WTC11 (cell line): ENCODE data around the gene BATF. TPM values are rescaled to one million over a fixed set of nuclear protein-coding genes. Genes with fewer than 3 reads are reported as not detected.

ENCODE experiments used
- ATAC-seq: fragments of 200-7000 bp; cut with Tn5 transposase; 2 replicates; pipeline ENCODE4 v1.10.0; 2021; ENCODE audit warnings: mild to moderate bottlenecking, moderate library complexity
- CTCF ChIA-PET: fragments of 300-600 bp; sonication (Branson Sonifier 250); formaldehyde crosslinking; loops from one replicate; lab custom pipeline; 2021; ENCODE audit warnings: antibody characterized with exemption; lab: Charles Lee
- POLR2A ChIA-PET: fragments of 350-600 bp; sonication (Branson Sonifier 250); formaldehyde crosslinking; loops from one replicate; lab custom pipeline; 2021; ENCODE audit warnings: antibody characterized with exemption; lab: Charles Lee
- DNase-seq: peaks from one replicate; pipeline ENCODE4 v3.0.0; 2021; ENCODE audit warnings: low spot score
- H3K27ac Mint-ChIP-seq: 2 replicates; pipeline ENCODE4 v1.8.0; 2021; ENCODE audit warnings: mixed read lengths
- H3K27me3 Mint-ChIP-seq: 2 replicates; pipeline ENCODE4 v1.8.0; 2021; ENCODE audit warnings: low read depth, mild to moderate bottlenecking, moderate library complexity, mixed read lengths
- H3K36me3 Mint-ChIP-seq: 2 replicates; pipeline ENCODE4 v1.8.0; 2021; ENCODE audit warnings: mixed read lengths
- H3K4me1 Mint-ChIP-seq: 2 replicates; pipeline ENCODE4 v1.8.0; 2022; ENCODE audit warnings: mixed read lengths
- H3K4me3 Mint-ChIP-seq: 2 replicates; pipeline ENCODE4 v1.8.0; 2021; ENCODE audit warnings: mild to moderate bottlenecking, moderate library complexity, mixed read lengths
- H3K9me3 Mint-ChIP-seq: 2 replicates; pipeline ENCODE4 v1.8.0; 2021; ENCODE audit warnings: mixed read lengths
- ARID4B ChIP-seq: sonication (generic); formaldehyde crosslinking; IDR thresholded peaks from 2 replicates; pipeline ENCODE4 v1.8.0; 2023; ENCODE audit warnings: missing genetic modification reagents, mild to moderate bottlenecking, borderline replicate concordance
- EMX1 ChIP-seq: fragments of 250-450 bp; sonication (Bioruptor Pico); IDR thresholded peaks from 2 replicates; pipeline ENCODE4 v1.8.0; 2021; ENCODE audit warnings: mild to moderate bottlenecking
- ERG ChIP-seq: fragments of 250-450 bp; sonication (Bioruptor Pico); IDR thresholded peaks from 2 replicates; pipeline ENCODE4 v1.8.0; 2021; ENCODE audit warnings: mild to moderate bottlenecking
- NFE2L1 ChIP-seq: sonication (generic); formaldehyde crosslinking; IDR thresholded peaks from 2 replicates; pipeline ENCODE4 v1.8.1; 2023; ENCODE audit warnings: missing genetic modification reagents
- RORB ChIP-seq: fragments of 250-450 bp; sonication (Bioruptor Pico); IDR thresholded peaks from 2 replicates; pipeline ENCODE4 v1.9.0; 2021; ENCODE audit warnings: mild to moderate bottlenecking
- SOX15 ChIP-seq: fragments of 250-450 bp; sonication (Bioruptor Pico); IDR thresholded peaks from 2 replicates; pipeline ENCODE4 v1.9.0; 2021; ENCODE audit warnings: mild to moderate bottlenecking
- ZNF219 ChIP-seq: sonication (generic); formaldehyde crosslinking; IDR thresholded peaks from 2 replicates; pipeline ENCODE4 v1.8.0; 2023; ENCODE audit warnings: missing genetic modification reagents, mild to moderate bottlenecking, borderline replicate concordance
- ZNF416 ChIP-seq: fragments of 250-450 bp; sonication (Bioruptor Pico); IDR thresholded peaks from 2 replicates; pipeline ENCODE4 v1.9.0; 2021; ENCODE audit warnings: mild to moderate bottlenecking, inconsistent platforms
- total RNA-seq: library from RNA; stranded (reverse); gene quantifications from 3 replicates; pipeline ENCODE4 v1.2.3, GENCODE V29; 2021
- TF ChIP-seq, protein P1 (sequence below): sonication (generic); formaldehyde crosslinking; IDR thresholded peaks from 2 replicates; pipeline ENCODE4 v1.8.1; 2022; ENCODE audit warnings: low read depth, missing genetic modification reagents, borderline replicate concordance
- TF ChIP-seq, protein P2 (sequence below): fragments of 250-450 bp; sonication (Bioruptor Pico); IDR thresholded peaks from 2 replicates; pipeline ENCODE4 v2.1.2; 2022; ENCODE audit warnings: mild to moderate bottlenecking, moderate library complexity
- TF ChIP-seq, protein P3 (sequence below): sonication (generic); formaldehyde crosslinking; IDR thresholded peaks from 2 replicates; pipeline ENCODE4 v1.8.0; 2023; ENCODE audit warnings: missing genetic modification reagents
- TF ChIP-seq, protein P4 (sequence below): sonication (generic); formaldehyde crosslinking; IDR thresholded peaks from 2 replicates; pipeline ENCODE4 v1.8.1; 2023; ENCODE audit warnings: mild to moderate bottlenecking, moderate library complexity, missing genetic modification reagents
- TF ChIP-seq, protein P5 (sequence below): sonication (generic); formaldehyde crosslinking; IDR thresholded peaks from 2 replicates; pipeline ENCODE4 v1.8.1; 2023; ENCODE audit warnings: mild to moderate bottlenecking, missing genetic modification reagents, borderline replicate concordance
- TF ChIP-seq, protein P6 (sequence below): sonication (generic); formaldehyde crosslinking; IDR thresholded peaks from 2 replicates; pipeline ENCODE4 v1.8.1; 2022; ENCODE audit warnings: mild to moderate bottlenecking, moderate library complexity, missing genetic modification reagents

Gene BATF
- total RNA-seq, 1 experiment from 2014 or later, result not detected

DNA sequence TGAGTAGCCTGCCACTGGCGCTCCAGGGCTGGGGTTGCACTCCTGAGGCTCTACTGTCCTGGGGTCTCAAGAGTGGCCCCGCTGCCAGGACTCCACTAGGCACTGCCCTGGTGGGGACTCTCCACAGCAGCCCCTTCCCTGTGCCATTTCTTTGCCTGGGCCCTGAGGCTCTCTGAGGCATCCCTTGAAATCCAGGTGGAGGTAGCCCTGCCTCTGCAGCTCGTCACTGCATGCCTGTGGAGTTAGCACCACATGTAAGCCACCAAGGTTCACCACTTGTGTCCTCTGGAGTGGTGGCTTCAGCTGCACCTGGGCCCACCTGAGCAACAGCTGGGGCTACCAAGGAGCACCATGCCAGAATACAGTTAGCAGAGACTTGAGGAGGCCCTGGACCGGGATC, 39.9 kb upstream of the BATF start:
- ChIA-PET POLR2A (no interaction called here), CTCF (no interaction called here)

GRCh38 chr14:75484711-75485429, 37.4 kb upstream of the BATF start:
- H3K27me3 Mint-ChIP-seq, result no peaks in the 10 kb centered on the region; the same call in 1 of the 2 replicates
- no peak overlapping the region for H3K4me3 Mint-ChIP-seq
- H3K36me3 Mint-ChIP-seq, result no peaks in the 10 kb centered on the region
- peaks cover 15% of the 10 kb centered on the region for H3K9me3 Mint-ChIP-seq
- DNase-seq, result no peak
- TF ChIP-seq, protein P1, sequence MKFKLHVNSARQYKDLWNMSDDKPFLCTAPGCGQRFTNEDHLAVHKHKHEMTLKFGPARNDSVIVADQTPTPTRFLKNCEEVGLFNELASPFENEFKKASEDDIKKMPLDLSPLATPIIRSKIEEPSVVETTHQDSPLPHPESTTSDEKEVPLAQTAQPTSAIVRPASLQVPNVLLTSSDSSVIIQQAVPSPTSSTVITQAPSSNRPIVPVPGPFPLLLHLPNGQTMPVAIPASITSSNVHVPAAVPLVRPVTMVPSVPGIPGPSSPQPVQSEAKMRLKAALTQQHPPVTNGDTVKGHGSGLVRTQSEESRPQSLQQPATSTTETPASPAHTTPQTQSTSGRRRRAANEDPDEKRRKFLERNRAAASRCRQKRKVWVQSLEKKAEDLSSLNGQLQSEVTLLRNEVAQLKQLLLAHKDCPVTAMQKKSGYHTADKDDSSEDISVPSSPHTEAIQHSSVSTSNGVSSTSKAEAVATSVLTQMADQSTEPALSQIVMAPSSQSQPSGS (CRISPR knock-in tag), result no peak
- TF ChIP-seq NFE2L1 (CRISPR knock-in tag), result no peak
- no peak for TF ChIP-seq ERG
- TF ChIP-seq, protein P2, sequence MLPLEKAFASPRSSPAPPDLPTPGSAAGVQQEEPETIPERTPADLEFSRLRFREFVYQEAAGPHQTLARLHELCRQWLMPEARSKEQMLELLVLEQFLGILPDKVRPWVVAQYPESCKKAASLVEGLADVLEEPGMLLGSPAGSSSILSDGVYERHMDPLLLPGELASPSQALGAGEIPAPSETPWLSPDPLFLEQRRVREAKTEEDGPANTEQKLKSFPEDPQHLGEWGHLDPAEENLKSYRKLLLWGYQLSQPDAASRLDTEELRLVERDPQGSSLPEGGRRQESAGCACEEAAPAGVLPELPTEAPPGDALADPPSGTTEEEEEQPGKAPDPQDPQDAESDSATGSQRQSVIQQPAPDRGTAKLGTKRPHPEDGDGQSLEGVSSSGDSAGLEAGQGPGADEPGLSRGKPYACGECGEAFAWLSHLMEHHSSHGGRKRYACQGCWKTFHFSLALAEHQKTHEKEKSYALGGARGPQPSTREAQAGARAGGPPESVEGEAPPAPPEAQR, result no peak
- no peak for TF ChIP-seq ZNF219 (CRISPR knock-in tag)
- TF ChIP-seq, protein P3, sequence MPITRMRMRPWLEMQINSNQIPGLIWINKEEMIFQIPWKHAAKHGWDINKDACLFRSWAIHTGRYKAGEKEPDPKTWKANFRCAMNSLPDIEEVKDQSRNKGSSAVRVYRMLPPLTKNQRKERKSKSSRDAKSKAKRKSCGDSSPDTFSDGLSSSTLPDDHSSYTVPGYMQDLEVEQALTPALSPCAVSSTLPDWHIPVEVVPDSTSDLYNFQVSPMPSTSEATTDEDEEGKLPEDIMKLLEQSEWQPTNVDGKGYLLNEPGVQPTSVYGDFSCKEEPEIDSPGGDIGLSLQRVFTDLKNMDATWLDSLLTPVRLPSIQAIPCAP (CRISPR knock-in tag), result no peak
- TF ChIP-seq SOX15 (CRISPR knock-in tag), result no peak
- TF ChIP-seq RORB (CRISPR knock-in tag), result no peak
- TF ChIP-seq, protein P4, sequence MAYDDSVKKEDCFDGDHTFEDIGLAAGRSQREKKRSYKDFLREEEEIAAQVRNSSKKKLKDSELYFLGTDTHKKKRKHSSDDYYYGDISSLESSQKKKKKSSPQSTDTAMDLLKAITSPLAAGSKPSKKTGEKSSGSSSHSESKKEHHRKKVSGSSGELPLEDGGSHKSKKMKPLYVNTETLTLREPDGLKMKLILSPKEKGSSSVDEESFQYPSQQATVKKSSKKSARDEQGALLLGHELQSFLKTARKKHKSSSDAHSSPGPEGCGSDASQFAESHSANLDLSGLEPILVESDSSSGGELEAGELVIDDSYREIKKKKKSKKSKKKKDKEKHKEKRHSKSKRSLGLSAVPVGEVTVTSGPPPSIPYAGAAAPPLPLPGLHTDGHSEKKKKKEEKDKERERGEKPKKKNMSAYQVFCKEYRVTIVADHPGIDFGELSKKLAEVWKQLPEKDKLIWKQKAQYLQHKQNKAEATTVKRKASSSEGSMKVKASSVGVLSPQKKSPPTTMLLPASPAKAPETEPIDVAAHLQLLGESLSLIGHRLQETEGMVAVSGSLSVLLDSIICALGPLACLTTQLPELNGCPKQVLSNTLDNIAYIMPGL (CRISPR knock-in tag), result no peak
- TF ChIP-seq, protein P5, sequence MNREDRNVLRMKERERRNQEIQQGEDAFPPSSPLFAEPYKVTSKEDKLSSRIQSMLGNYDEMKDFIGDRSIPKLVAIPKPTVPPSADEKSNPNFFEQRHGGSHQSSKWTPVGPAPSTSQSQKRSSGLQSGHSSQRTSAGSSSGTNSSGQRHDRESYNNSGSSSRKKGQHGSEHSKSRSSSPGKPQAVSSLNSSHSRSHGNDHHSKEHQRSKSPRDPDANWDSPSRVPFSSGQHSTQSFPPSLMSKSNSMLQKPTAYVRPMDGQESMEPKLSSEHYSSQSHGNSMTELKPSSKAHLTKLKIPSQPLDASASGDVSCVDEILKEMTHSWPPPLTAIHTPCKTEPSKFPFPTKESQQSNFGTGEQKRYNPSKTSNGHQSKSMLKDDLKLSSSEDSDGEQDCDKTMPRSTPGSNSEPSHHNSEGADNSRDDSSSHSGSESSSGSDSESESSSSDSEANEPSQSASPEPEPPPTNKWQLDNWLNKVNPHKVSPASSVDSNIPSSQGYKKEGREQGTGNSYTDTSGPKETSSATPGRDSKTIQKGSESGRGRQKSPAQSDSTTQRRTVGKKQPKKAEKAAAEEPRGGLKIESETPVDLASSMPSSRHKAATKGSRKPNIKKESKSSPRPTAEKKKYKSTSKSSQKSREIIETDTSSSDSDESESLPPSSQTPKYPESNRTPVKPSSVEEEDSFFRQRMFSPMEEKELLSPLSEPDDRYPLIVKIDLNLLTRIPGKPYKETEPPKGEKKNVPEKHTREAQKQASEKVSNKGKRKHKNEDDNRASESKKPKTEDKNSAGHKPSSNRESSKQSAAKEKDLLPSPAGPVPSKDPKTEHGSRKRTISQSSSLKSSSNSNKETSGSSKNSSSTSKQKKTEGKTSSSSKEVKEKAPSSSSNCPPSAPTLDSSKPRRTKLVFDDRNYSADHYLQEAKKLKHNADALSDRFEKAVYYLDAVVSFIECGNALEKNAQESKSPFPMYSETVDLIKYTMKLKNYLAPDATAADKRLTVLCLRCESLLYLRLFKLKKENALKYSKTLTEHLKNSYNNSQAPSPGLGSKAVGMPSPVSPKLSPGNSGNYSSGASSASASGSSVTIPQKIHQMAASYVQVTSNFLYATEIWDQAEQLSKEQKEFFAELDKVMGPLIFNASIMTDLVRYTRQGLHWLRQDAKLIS (CRISPR knock-in tag), result no peak
- no peak for TF ChIP-seq ARID4B (CRISPR knock-in tag)
- peaks cover 12% of the 10 kb centered on the region for H3K4me1 Mint-ChIP-seq
- POLR2A ChIA-PET, result no interaction called here
- no peak for ATAC-seq
- no peak overlapping the region for H3K27ac Mint-ChIP-seq
- CTCF ChIA-PET, result interaction anchor here (0.5 to 1.0 kb wide), 3 partner anchors 76 to 177 kb away, joined by 3 read pairs; no protein-coding TSS in a partner anchor

More for the DNA sequence above, 39.9 kb upstream of the BATF start:
- no peaks in the 10 kb centered on the region for H3K36me3 Mint-ChIP-seq
- no peak for DNase-seq
- peaks cover 23% of the 10 kb centered on the region for H3K4me1 Mint-ChIP-seq
- no peaks in the 10 kb centered on the region; the same call in 1 of the 2 replicates for H3K27me3 Mint-ChIP-seq
- no peak for ATAC-seq
- H3K9me3 Mint-ChIP-seq, result peaks cover 15% of the 10 kb centered on the region
- H3K4me3 Mint-ChIP-seq, result no peak overlapping the region
- TF ChIP-seq ZNF416 (CRISPR knock-in tag), result no peak
- no peak for TF ChIP-seq EMX1 (CRISPR knock-in tag)
- TF ChIP-seq, protein P6, sequence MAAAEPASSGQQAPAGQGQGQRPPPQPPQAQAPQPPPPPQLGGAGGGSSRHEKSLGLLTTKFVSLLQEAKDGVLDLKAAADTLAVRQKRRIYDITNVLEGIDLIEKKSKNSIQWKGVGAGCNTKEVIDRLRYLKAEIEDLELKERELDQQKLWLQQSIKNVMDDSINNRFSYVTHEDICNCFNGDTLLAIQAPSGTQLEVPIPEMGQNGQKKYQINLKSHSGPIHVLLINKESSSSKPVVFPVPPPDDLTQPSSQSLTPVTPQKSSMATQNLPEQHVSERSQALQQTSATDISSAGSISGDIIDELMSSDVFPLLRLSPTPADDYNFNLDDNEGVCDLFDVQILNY (CRISPR knock-in tag), result no peak
- no peak overlapping the region for H3K27ac Mint-ChIP-seq
